Stimulated activated CD8-positive, alpha-beta memory T cell treated with anti-CD3 and anti-CD28 coated beads, Interleukin-4, amount 100 ng/mL, for 24 hours (primary cell): ENCODE results near the gene CEP112.

Experiments
- DNase-seq: peaks from one replicate; pipeline ENCODE4 v3.0.0-alpha.2; 2020; ENCODE audit warnings: low read depth

The CEP112 gene

DNA sequence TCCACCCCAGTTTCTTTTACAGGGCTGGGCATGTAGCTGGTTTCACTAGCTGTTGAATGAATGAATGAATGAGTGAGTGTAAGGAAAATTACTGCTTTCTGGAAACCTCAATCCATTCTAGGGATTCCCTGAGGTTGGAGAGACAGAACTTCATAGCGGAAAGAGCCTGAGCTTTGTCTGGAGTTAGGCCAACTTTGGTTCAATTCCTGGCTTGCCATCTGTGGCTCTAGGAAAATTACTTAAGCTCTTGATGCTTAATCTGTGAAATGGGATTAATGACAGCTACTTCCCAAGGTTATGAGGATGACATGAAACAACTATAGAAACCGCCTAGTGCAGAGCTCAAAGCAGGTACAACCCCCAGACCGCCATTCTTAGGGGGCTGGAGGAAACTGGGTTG, 554.1 kb downstream of the CEP112 start:
- DNase-seq: no peak

DNA sequence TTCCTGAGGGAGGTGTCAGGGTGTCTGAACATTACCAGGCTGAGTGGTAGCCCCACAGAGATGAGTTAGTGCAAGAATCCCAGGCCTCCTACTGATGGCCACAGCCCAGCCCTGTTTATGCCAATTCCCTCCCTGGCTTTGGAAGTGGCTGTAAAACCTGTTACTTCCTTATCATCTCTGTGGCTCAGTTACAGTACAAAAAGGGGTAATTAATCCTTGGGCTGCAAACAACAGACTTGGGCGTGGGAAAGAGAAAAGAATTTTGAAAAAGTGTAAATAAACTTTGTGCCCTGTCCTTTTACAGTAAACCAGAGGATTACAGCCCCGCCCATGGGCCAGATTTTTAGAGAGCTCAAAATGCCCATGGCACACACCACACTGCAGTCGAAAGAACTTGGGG, 557.4 kb downstream of the CEP112 start:
- no peak for DNase-seq

DNA sequence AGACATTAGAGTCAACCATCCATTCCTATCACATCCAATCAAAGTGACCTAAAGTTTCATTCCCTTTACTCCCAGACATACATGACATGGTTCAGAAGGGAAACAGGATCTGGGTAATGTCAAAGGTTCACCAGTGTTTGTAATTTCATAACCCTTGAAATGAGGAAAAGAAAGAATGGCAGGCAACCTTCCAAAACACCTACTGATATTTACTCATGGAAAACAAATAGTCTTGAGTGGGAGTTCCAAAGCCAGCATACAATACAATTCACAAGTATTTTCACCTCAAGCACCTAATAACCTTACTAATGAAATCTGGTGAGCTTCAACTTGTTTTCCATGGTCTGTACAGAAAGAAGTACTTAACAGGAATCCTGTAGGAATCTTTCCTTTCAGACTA, 557.9 kb downstream of the CEP112 start:
- no peak for DNase-seq

DNA sequence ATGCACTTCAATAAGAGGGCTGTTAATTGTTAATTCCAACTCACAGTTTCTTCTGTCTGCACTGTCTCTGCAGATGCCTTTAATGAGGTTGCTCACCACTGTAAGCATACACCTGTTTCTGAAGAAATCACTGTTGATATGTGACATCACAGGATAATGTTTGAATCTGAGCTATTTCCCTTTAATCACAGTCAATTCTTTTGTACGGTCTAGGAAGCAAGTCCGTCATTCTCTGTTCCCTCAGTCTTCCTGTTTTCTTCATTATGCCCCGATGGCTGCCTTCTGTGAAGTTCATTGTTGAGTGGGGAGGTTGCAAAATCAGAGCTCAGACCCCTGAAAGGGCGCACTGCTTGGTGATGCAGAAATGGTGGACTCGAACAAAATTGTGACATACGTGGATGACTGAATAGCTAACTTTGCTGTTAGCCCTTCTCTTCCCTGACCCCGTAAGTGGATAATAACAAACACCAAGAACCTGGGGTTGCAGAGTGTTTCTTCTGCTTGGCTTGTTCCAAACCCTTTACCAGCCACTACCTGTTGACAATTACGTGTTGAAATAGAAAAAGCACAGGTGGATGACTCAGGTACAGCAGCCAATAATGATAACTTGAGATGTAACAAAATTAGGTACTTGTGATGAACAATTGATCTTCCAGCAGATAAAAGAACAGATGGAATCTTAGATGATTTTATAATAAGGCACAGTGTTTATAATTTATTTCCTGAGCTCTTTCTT, 558.6 kb downstream of the CEP112 start:
- DNase-seq: no peak

GRCh38 chr17:65630502-65630901, 561.4 kb downstream of the CEP112 start:
- DNase-seq: no peak

GRCh38 chr17:65629234-65629690, 562.7 kb downstream of the CEP112 start:
- DNase-seq: no peak

GRCh38 chr17:65628644-65629036, 563.3 kb downstream of the CEP112 start:
- DNase-seq: no peak

- DNase-seq: no peak
Measured at GRCh38 chr17:65627891-65628643, 563.9 kb downstream of the CEP112 start.

- DNase-seq: no peak
Measured at GRCh38 chr17:65627108-65627507, 564.8 kb downstream of the CEP112 start.

- no peak for DNase-seq
Measured at GRCh38 chr17:65626451-65626850, 565.5 kb downstream of the CEP112 start.

GRCh38 chr17:65618516-65618915, 573.4 kb downstream of the CEP112 start:
- DNase-seq: no peak

- DNase-seq: no peak
Measured at GRCh38 chr17:65617496-65617895, 574.4 kb downstream of the CEP112 start.

- DNase-seq: no peak
Measured at GRCh38 chr17:65609749-65610148, 582.2 kb downstream of the CEP112 start.

DNA sequence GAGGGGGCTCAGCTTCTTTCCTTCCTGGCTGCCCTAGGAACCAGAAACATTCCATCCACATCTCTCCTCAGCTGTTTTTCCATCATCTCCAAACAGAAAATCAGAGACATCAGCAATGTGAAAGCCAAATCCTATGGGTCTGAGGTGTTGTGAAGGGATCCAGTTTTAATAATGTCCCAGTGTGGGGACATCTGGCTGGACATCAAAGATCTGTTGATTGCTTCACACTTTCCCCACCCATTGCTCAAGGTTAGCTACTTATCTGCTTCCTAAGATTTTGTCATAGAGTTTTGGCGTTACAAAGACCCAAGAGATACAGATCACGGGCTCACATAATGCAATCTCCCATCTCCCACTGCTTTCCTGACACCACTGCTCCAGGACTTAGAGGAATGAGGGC, 582.6 kb downstream of the CEP112 start:
- no peak for DNase-seq

GRCh38 chr17:65604070-65604469, 587.9 kb downstream of the CEP112 start:
- DNase-seq: no peak

DNA sequence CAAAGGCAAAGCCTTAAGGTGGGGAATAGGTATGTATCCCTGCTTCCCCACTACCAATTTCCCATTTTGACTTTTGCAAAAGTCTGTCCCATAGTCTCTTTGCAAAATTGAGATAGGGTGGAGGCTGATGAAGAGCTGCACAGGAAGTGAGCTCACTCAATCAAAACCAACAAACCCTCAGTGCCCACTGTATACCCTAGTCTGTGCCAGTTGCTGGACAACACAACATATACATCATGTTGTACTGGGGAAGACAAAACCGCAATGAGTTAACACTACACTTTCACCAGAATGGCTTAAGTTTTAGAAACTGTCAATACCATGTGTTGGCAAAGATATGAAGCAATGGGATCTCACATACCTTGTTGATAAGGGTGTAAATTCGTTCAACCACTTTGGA, 590.1 kb downstream of the CEP112 start:
- DNase-seq: no peak

GRCh38 chr17:65601145-65601544, 590.8 kb downstream of the CEP112 start:
- DNase-seq: no peak

DNA sequence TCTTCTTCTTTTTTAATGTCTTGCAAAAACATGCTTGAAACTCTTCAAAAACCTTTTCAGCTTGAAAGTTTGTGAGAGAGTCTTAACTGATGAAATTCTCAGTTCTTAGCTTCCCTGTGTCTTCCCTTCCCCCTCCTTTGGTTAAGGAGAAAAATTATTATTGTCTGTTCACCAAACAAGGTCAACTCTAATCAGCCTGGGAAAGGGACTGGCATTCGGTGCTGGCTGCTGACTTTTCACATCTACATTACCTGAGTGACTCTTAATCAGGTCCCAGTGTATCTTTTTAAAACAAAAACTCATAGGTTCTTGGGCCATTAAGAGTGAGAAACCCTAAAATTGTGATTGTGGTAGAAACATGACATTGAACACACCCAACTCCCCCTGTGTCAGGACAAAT, 591.4 kb downstream of the CEP112 start:
- DNase-seq: no peak

GRCh38 chr17:65599650-65600049, 592.3 kb downstream of the CEP112 start:
- no peak for DNase-seq

DNA sequence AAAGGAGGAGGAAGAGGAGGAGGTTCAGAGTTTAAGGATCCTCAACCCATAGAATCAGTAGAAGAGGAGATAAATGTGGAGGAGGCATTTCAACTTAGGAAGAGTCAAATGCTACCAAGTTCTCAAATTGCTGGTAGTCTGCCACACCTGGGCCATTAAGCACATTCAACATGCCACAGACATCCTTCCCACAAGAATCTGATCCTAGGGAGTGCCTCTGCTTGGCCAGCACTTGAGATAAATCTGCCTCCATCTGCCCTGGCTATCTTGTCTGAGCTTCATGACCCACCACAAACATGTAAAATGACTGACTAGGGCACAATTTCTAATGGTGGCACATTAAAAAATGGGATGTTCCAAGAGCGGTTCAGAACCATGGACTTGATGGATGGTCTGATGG, 593.2 kb downstream of the CEP112 start:
- no peak for DNase-seq

- DNase-seq: no peak
Measured at GRCh38 chr17:65595071-65595656, 596.8 kb downstream of the CEP112 start.

DNA sequence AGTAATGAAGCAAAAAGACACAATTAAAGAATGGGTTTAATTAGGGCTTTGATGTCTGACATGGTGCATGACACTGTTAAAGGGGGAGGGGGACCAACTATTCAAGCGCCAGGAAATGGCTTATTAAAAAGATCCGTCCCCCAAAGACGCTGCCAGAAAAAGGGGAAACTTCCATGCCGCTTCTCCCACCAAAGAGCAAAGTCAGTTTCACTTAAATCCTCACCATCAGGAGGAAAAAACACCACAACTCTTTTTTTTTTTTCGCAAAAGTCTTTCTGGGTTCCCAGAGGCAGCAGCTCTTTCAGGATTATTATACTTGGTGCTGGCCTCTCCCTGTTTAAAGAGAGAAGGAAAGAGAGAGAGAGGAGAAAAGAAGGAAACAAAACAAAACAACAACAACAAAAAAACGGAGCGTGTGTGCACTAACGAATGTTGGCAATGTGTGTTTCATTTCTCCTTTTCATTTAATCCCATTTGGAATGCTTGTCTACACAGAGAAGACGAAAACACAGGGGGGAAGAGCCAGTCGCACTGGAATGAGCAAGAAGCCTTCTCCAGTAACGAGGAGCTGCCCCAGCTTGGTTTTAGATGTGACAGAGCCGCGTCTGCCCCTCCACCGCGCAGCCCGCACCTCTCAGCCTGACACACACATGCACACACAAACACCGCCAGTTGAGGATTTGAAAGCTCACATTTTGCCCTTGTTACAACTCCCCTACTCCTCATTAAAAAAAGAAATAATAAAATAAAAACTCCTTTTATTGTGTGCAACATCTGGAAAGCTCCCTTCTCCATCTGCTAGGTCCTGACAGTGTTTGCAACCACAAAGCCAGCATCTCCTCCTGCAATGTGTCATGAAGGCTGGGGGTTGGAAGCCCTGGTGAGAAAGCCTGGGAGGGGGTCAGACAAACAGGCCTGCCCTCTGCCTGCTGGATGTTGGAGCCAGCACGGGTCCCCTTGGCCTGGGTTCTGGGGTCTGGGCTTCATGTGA, 597.8 kb downstream of the CEP112 start:
- DNase-seq: no peak
